Neutrophil (primary cell): ENCODE measurements around the gene SMLR1.

Source experiments
- H3K27ac ChIP-seq: fragments of 200-600 bp; sonication (generic); 2 replicates; pipeline ENCODE4 v1.5.1; 2016; ENCODE audit warnings: mild to moderate bottlenecking, moderate library complexity
- H3K27me3 ChIP-seq: fragments of 200-600 bp; sonication (generic); 2 replicates; pipeline ENCODE4 v1.6.0; 2016; ENCODE audit warnings: mild to moderate bottlenecking
- H3K36me3 ChIP-seq: fragments of 200-600 bp; sonication (generic); 2 replicates; pipeline ENCODE4 v1.5.1; 2017
- H3K4me1 ChIP-seq, 2 experiments: fragments of 200-600 bp in 1 of 2; sonication (generic) in 1 of 2; 1 replicate in 1 of 2; 2 replicates in 1 of 2; pipeline versions ENCODE4 v1.5.1 to v1.6.1; 2013 to 2016; ENCODE audit warnings: low read depth in 1 of 2, low read length in 1 of 2, mild to moderate bottlenecking in 1 of 2, moderate library complexity in 1 of 2; ENCODE audit not compliant: control insufficient read depth in 1 of 2, insufficient read depth in 1 of 2
- H3K4me3 ChIP-seq, 2 experiments: fragments of 200-600 bp in 1 of 2; sonication (generic) in 1 of 2; 1 replicate in 1 of 2; 2 replicates in 1 of 2; pipeline ENCODE4 v1.5.1; 2013 to 2016; ENCODE audit warnings: low read depth in 1 of 2, low read length in 1 of 2, mild to moderate bottlenecking in 1 of 2, moderate library complexity in 1 of 2
- H3K9me3 ChIP-seq: fragments of 200-600 bp; sonication (generic); 2 replicates; pipeline ENCODE4 v1.5.1; 2016
- TF ChIP-seq, protein P1 (sequence below): fragments of 200-600 bp; sonication (generic); IDR thresholded peaks from 2 replicates; pipeline ENCODE4 v1.5.1; 2016; ENCODE audit warnings: antibody characterized with exemption

The SMLR1 gene

DNA sequence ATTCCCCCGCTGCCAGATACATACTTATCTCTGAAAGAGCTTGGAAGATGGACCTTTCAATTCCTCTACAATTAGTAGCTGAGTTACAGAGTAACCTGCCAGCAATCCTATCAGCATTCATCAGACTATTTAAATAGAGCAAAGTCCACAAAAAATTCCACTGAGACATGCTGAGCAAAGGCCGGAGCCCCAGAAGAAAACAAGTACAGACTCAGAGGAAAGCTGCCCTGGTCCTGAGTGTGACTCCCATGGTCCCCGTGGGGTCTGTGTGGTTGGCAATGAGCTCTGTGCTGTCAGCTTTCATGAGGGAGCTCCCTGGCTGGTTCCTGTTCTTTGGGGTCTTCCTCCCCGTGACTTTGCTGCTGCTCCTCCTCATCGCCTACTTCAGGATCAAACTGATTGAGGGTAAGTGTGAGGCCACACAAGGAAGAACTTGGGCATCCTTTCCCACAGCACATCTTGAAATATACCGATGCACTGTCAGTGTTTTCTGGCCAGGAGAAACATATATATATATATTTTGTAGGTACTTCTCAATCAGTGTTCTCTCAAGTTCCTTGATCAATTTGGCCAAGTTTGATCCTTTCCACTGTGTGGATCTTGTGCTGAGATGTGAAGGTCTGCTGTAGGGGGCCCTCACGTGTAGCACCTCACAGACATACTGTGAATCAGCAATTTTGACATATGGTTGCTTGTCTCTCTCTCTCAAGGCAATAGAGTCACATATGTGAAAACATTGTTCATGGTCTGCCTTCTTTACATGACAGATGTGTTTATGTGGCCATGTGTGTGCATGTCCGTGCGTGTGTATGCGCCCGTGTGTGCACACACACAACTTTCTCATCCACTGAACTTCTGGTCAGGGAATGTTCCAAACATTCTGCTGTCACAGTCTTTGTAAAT, at the start of gene SMLR1:
TSS of gene SMLR1 (plus strand) at position 160 of the 903 bp plus-strand sequence. CDS start at position 168, 8 bp downstream.
- TF ChIP-seq, protein P1, sequence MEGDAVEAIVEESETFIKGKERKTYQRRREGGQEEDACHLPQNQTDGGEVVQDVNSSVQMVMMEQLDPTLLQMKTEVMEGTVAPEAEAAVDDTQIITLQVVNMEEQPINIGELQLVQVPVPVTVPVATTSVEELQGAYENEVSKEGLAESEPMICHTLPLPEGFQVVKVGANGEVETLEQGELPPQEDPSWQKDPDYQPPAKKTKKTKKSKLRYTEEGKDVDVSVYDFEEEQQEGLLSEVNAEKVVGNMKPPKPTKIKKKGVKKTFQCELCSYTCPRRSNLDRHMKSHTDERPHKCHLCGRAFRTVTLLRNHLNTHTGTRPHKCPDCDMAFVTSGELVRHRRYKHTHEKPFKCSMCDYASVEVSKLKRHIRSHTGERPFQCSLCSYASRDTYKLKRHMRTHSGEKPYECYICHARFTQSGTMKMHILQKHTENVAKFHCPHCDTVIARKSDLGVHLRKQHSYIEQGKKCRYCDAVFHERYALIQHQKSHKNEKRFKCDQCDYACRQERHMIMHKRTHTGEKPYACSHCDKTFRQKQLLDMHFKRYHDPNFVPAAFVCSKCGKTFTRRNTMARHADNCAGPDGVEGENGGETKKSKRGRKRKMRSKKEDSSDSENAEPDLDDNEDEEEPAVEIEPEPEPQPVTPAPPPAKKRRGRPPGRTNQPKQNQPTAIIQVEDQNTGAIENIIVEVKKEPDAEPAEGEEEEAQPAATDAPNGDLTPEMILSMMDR, result no peak
- Histone ChIP-seq H3K27ac (no peak within 1 kb of the TSS), H3K4me1 (no peaks in the 10 kb centered on the region), H3K4me3 (no peak within 1 kb of the TSS), H3K27me3 (no peaks in the 10 kb centered on the region), H3K9me3 (no peaks in the 10 kb centered on the region), H3K36me3 (no peaks in the 10 kb centered on the region)

DNA sequence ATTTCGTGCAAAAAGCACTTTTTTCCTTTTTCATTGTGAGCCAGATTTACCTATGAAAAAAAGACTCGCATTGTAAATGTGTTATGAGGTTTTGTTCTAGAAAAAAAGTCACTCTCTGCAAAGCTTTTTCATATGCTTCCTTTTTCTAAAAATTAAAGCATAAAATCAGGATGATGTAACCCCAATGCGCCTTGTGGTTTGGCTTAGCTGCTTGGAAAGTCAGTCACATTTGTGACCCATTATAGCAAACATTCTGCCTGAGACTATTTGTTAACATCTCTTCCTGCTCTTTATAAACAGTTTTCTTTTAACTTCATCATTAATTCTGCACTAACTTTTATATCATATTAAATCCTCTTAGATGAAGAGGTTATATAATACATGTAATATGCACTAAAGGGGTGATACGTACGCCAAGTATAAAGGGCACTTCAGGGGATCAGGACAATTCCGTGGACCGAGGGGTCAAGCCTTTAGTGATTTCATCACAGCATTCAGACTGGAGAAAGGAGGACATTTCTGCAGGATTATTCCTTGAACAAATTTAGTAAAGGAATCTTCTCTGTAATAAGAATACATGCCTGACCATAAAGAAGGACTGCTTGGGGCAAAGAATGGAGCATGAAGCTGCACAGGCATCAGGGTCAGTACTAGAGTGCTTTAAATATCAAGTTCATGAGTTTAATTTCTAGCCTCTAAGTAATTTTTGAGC, 48.1 kb upstream of the SMLR1 start:
- TF ChIP-seq, protein P1, result no peak
- Histone ChIP-seq H3K27me3 (peaks cover 3% of the 10 kb centered on the region), H3K4me1 (no peaks in the 10 kb centered on the region), H3K27ac (no peak overlapping the region), H3K4me3 (no peak overlapping the region), H3K36me3 (no peaks in the 10 kb centered on the region), H3K9me3 (no peaks in the 10 kb centered on the region)

DNA sequence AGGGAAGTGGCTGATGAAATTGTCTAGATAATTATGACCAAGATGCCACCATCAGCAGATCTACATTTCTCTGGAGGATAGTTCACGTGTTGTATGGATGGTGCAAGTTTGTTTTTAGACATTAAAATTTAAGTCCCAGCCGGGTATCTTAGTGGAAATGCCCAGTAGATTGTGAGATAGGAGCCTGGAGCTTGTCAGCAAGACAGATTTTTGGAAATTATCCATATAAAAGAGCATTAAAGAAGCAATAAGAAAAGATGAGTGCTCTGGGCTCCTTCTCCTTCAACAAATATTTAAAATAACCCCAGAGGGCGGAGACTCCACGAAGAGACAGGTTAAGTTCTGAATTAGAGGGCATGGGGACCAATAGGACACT, 47.6 kb upstream of the SMLR1 start:
- TF ChIP-seq, protein P1, result no peak
- no peak overlapping the region for H3K27ac ChIP-seq
- H3K36me3 ChIP-seq, result no peaks in the 10 kb centered on the region
- H3K4me3 ChIP-seq, result no peak overlapping the region
- no peaks in the 10 kb centered on the region for H3K4me1 ChIP-seq
- H3K9me3 ChIP-seq, result no peaks in the 10 kb centered on the region
- peaks cover 3% of the 10 kb centered on the region for H3K27me3 ChIP-seq

- Histone ChIP-seq H3K4me1 (no peaks in the 10 kb centered on the region), H3K36me3 (no peaks in the 10 kb centered on the region), H3K4me3 (no peak overlapping the region), H3K9me3 (no peaks in the 10 kb centered on the region), H3K27ac (no peak overlapping the region), H3K27me3 (peaks cover 3% of the 10 kb centered on the region)
- TF ChIP-seq, protein P1, result no peak
Measured at GRCh38 chr6:130780122-130780521, 47.1 kb upstream of the SMLR1 start.

DNA sequence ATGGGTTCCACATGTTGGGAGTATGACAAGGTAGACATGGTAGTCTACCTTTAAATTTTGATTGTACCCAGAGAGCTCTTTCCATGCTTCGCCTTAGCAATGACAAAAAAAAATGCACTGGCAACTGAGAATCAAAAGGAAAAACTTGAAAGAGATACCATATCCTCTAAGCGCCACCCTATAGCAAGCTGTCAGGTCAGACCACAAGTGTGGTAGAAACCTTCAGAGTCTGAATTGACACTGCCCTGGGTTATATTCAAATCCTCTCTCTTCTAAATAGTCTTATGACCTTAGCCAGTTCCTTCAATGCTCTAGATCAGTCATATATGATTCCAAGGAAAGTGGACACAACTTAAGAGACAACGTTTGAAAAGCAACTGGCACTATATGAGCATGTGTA, 45.6 kb upstream of the SMLR1 start:
- Histone ChIP-seq H3K4me1 (no peaks in the 10 kb centered on the region), H3K27ac (no peak overlapping the region), H3K4me3 (no peak overlapping the region), H3K9me3 (no peaks in the 10 kb centered on the region), H3K36me3 (no peaks in the 10 kb centered on the region), H3K27me3 (peaks cover 3% of the 10 kb centered on the region)
- TF ChIP-seq, protein P1, result no peak
